HL-60 (cell line): Measurements from ENCODE around the gene UHRF2.

ENCODE experiments used
- DNase-seq, 2 experiments: peaks; one replicate each; pipeline ENCODE4 v3.0.0-alpha.2; 2010 to 2020; ENCODE audit warnings: low read depth in 1 of 2, low spot score in 1 of 2
- H3K27ac ChIP-seq: fragments of 250-450 bp; sonication (Bioruptor Pico); replicated peaks from 2 replicates; pipeline ENCODE4 v1.5.1; 2020; ENCODE audit warnings: mild to moderate bottlenecking, moderate library complexity
- H3K27me3 ChIP-seq: fragments of 250-450 bp; sonication (Bioruptor Pico); 2 replicates; pipeline ENCODE4 v1.5.1; 2021; ENCODE audit warnings: mild to moderate bottlenecking, moderate library complexity; ENCODE audit not compliant: insufficient read depth, poor library complexity, severe bottlenecking
- H3K4me3 ChIP-seq: replicated peaks from 2 replicates; pipeline ENCODE4 v1.5.1; 2011; ENCODE audit warnings: mild to moderate bottlenecking, control low read depth, low read length; ENCODE audit not compliant: insufficient read depth
- CTCF ChIP-seq: IDR thresholded peaks from one replicate; pipeline ENCODE4 v1.5.1; 2011; ENCODE audit warnings: low read length, control low read depth, inconsistent platforms; ENCODE audit not compliant: insufficient read depth
- GABPA ChIP-seq: IDR thresholded peaks from 2 replicates; pipeline ENCODE4 v1.6.1; 2012; ENCODE audit warnings: low read depth
- POLR2AphosphoS5 ChIP-seq: IDR thresholded peaks from 2 replicates; pipeline ENCODE4 v1.6.1; 2012; ENCODE audit warnings: low read depth
- SPI1 ChIP-seq: IDR thresholded peaks from 2 replicates; pipeline ENCODE4 v1.6.1; 2012; ENCODE audit warnings: low read depth, mild to moderate bottlenecking, borderline replicate concordance
- TF ChIP-seq, protein P1 (sequence below): IDR thresholded peaks from 2 replicates; pipeline ENCODE4 v1.6.1; 2012; ENCODE audit warnings: low read depth; ENCODE audit not compliant: insufficient replicate concordance

UHRF2 gene

DNA sequence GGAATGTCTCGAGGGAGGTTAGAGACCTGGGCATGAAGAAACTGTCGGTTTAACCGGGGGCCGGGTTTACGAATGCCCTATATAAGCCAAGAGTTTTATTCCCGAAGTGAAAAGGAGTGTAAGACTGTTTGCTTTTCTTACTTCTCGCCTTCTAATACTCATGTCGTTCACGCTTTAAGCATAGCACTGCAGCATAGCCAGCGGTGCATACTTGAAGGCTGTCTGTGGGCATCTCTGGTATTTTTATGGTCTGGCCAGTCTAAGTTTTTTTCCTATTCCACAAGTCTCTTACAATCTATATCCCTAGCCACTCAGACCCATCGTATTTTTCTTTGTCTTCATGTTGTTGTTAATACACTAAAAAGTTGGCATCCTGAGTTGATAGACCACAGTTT is 1.2 kb downstream of the UHRF2 start:
- Histone ChIP-seq H3K27ac (peak overlapping the region; percentile 100), H3K27me3 (no peaks in the 10 kb centered on the region), H3K4me3 (peak overlapping the region; percentile 56)
- TF ChIP-seq, protein P1, sequence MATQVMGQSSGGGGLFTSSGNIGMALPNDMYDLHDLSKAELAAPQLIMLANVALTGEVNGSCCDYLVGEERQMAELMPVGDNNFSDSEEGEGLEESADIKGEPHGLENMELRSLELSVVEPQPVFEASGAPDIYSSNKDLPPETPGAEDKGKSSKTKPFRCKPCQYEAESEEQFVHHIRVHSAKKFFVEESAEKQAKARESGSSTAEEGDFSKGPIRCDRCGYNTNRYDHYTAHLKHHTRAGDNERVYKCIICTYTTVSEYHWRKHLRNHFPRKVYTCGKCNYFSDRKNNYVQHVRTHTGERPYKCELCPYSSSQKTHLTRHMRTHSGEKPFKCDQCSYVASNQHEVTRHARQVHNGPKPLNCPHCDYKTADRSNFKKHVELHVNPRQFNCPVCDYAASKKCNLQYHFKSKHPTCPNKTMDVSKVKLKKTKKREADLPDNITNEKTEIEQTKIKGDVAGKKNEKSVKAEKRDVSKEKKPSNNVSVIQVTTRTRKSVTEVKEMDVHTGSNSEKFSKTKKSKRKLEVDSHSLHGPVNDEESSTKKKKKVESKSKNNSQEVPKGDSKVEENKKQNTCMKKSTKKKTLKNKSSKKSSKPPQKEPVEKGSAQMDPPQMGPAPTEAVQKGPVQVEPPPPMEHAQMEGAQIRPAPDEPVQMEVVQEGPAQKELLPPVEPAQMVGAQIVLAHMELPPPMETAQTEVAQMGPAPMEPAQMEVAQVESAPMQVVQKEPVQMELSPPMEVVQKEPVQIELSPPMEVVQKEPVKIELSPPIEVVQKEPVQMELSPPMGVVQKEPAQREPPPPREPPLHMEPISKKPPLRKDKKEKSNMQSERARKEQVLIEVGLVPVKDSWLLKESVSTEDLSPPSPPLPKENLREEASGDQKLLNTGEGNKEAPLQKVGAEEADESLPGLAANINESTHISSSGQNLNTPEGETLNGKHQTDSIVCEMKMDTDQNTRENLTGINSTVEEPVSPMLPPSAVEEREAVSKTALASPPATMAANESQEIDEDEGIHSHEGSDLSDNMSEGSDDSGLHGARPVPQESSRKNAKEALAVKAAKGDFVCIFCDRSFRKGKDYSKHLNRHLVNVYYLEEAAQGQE, result no peak
- TF ChIP-seq SPI1 (no peak), GABPA (no peak), CTCF (no peak), POLR2AphosphoS5 (no peak)
- no peak for DNase-seq

DNA sequence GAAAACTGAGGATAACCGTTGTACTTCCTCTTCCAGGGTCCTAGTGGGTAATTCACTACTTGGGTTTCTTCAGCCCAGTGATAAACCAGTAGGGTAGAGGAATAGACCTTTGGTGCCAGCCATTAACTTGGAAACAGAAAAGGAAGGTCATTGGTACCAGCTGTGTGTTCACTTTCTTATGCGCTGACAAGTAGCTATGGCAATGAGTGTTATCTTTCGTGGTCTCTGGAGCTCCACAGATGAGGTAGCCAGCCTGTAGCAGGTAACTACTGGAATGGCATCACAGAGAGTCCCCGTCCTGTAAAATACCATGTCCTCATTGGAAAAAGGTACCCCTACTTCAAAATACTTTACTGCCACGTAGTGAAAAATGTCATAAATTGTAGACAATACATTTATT is 2.3 kb downstream of the UHRF2 start:
- DNase-seq, result peak; percentile 6 to 41
- Histone ChIP-seq H3K27me3 (no peaks in the 10 kb centered on the region), H3K4me3 (peak overlapping the region; percentile 56), H3K27ac (peak overlapping the region; percentile 100)
- TF ChIP-seq, protein P1, result peak; percentile 5
- TF ChIP-seq CTCF, result no peak

DNA sequence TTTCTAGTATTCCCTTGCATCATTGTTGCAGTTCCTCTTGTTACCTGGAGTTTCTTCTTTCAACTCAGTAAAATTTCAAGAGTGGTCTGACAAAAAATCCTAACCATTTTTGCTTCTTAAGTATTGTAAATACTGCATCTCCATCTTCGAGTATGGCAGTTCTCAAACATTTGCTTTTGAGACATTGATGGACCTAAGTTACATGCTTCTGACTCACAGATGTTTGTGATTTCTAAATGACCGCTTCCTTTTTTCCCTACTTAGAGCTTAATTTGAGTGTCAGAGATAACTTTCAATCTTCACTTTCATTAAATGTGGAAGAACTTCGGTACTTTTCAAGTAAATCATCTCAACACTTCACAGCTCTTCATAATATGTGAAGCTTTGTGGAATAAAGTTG is 4.2 kb downstream of the UHRF2 start:
- DNase-seq, result peak; percentile 14 to 45
- Histone ChIP-seq H3K27me3 (no peaks in the 10 kb centered on the region), H3K27ac (no peak overlapping the region), H3K4me3 (peak overlapping the region; percentile 2)
- TF ChIP-seq POLR2AphosphoS5 (no peak), SPI1 (peak; percentile 69; the same call in 1 of the 2 replicates)

- peak in 1 of 2 experiments; percentile 17 for DNase-seq
- Histone ChIP-seq H3K27ac (peak overlapping the region; percentile 45), H3K4me3 (peak overlapping the region; percentile 9), H3K27me3 (no peaks in the 10 kb centered on the region)
- TF ChIP-seq GABPA (0 out of 2 replicates have a peak, but pooled peaks have one; percentile 24), CTCF (no peak), POLR2AphosphoS5 (no peak)
- TF ChIP-seq, protein P1, result no peak
Measured at GRCh38 chr9:6418764-6419163, 5.8 kb downstream of the UHRF2 start.
